ENCODE data around the gene BACE1-AS.

The BACE1-AS gene

GRCh38 chr11:117300283-117300663 is 9.1 kb downstream of the BACE1-AS start:
- DNase-seq (ENCODE audit: low read depth), result no peak
- H3K4me3 ChIP-seq (ENCODE audit: low read depth, low read length), result no peak overlapping the region
- TF ChIP-seq CTCF (IDR thresholded peaks at IDR 0.05; ENCODE audit: insufficient read depth, low read depth, low read length, missing control alignments), result no peak

GRCh38 chr11:117300773-117301172 is 9.6 kb downstream of the BACE1-AS start:
- no peak for TF ChIP-seq CTCF (IDR thresholded peaks at IDR 0.05; ENCODE audit: insufficient read depth, low read depth, low read length, missing control alignments)
- no peak overlapping the region for H3K4me3 ChIP-seq (ENCODE audit: low read depth, low read length)
- no peak for DNase-seq (ENCODE audit: low read depth)

GRCh38 chr11:117302228-117302627 is 11.1 kb downstream of the BACE1-AS start:
- H3K4me3 ChIP-seq (ENCODE audit: low read depth, low read length), result no peak overlapping the region
- no peak for TF ChIP-seq CTCF (IDR thresholded peaks at IDR 0.05; ENCODE audit: insufficient read depth, low read depth, low read length, missing control alignments)
- DNase-seq (ENCODE audit: low read depth), result peak; percentile 52

- no peak for TF ChIP-seq CTCF (IDR thresholded peaks at IDR 0.05; ENCODE audit: insufficient read depth, low read depth, low read length, missing control alignments)
- DNase-seq (ENCODE audit: low read depth), result no peak
- H3K4me3 ChIP-seq (ENCODE audit: low read depth, low read length), result no peak overlapping the region
Measured at GRCh38 chr11:117303101-117303500, 12.0 kb downstream of the BACE1-AS start.

GRCh38 chr11:117303646-117304315 is 12.6 kb downstream of the BACE1-AS start:
- DNase-seq (ENCODE audit: low read depth), result no peak

GRCh38 chr11:117305145-117305544 is 14.0 kb downstream of the BACE1-AS start:
- no peak for DNase-seq (ENCODE audit: low read depth)
- no peak overlapping the region for H3K4me3 ChIP-seq (ENCODE audit: low read depth, low read length)
- TF ChIP-seq CTCF (IDR thresholded peaks at IDR 0.05; ENCODE audit: insufficient read depth, low read depth, low read length, missing control alignments), result no peak

More at GRCh38 chr11:117303646-117304315, 12.6 kb downstream of the BACE1-AS start:
- TF ChIP-seq CTCF (IDR thresholded peaks at IDR 0.05; ENCODE audit: insufficient read depth, low read depth, low read length, missing control alignments), result no peak
- no peak overlapping the region for H3K4me3 ChIP-seq (ENCODE audit: low read depth, low read length)

GRCh38 chr11:117309310-117309709 is 18.2 kb downstream of the BACE1-AS start:
- no peak for TF ChIP-seq CTCF (IDR thresholded peaks at IDR 0.05; ENCODE audit: insufficient read depth, low read depth, low read length, missing control alignments)
- DNase-seq (ENCODE audit: low read depth), result no peak

More at GRCh38 chr11:117309310-117309709, 18.2 kb downstream of the BACE1-AS start:
- H3K4me3 ChIP-seq (ENCODE audit: low read depth, low read length), result no peak overlapping the region
